ENCODE results near the gene EXT2.

Gene EXT2

GRCh38 chr11:44125598-44125997 is 30.1 kb downstream of the EXT2 start:
- TF ChIP-seq, protein P1, sequence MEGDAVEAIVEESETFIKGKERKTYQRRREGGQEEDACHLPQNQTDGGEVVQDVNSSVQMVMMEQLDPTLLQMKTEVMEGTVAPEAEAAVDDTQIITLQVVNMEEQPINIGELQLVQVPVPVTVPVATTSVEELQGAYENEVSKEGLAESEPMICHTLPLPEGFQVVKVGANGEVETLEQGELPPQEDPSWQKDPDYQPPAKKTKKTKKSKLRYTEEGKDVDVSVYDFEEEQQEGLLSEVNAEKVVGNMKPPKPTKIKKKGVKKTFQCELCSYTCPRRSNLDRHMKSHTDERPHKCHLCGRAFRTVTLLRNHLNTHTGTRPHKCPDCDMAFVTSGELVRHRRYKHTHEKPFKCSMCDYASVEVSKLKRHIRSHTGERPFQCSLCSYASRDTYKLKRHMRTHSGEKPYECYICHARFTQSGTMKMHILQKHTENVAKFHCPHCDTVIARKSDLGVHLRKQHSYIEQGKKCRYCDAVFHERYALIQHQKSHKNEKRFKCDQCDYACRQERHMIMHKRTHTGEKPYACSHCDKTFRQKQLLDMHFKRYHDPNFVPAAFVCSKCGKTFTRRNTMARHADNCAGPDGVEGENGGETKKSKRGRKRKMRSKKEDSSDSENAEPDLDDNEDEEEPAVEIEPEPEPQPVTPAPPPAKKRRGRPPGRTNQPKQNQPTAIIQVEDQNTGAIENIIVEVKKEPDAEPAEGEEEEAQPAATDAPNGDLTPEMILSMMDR (IDR thresholded peaks at IDR 0.05; ENCODE audit: low read depth, low read length), result no peak
- no peak overlapping the region for H3K4me3 ChIP-seq (replicated peaks in 1 of 2; ENCODE audit: low read depth in 2 of 2, low read length in 2 of 2)
- no peak for DNase-seq (ENCODE audit: low read depth in 2 of 2)

GRCh38 chr11:44126304-44126703 is 30.8 kb downstream of the EXT2 start:
- no peak for DNase-seq (ENCODE audit: low read depth in 2 of 2)
- TF ChIP-seq, protein P1 (IDR thresholded peaks at IDR 0.05; ENCODE audit: low read depth, low read length), result no peak
- no peak overlapping the region for H3K4me3 ChIP-seq (replicated peaks in 1 of 2; ENCODE audit: low read depth in 2 of 2, low read length in 2 of 2)

- DNase-seq (ENCODE audit: low read depth in 2 of 2), result no peak
- no peak overlapping the region for H3K4me3 ChIP-seq (replicated peaks in 1 of 2; ENCODE audit: low read depth in 2 of 2, low read length in 2 of 2)
- TF ChIP-seq, protein P1 (IDR thresholded peaks at IDR 0.05; ENCODE audit: low read depth, low read length), result no peak
Observed at GRCh38 chr11:44127130-44127529, 31.7 kb downstream of the EXT2 start.

DNA sequence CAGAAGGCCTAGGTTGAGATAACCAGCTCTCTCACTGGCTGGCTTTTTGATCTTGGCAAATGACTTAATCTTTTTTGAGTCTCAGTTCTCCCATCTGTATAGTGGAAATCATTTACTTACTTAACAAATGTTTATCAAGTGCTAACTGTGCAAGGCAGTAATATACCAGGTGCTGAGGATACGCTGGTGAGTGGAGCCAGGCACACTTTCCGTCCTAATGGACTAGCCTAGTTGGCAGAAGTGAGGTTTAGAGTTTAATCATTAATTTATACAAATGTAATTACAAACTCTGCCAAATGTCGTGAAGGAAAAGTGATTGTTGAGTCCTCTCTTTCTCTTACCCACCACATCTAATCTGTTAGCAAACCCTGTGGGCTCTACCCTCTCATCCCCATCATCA is 33.3 kb downstream of the EXT2 start:
- DNase-seq (ENCODE audit: low read depth in 2 of 2), result no peak
- H3K4me3 ChIP-seq (replicated peaks in 1 of 2; ENCODE audit: low read depth in 2 of 2, low read length in 2 of 2), result no peak overlapping the region
- TF ChIP-seq, protein P1 (IDR thresholded peaks at IDR 0.05; ENCODE audit: low read depth, low read length), result no peak

GRCh38 chr11:44130751-44131150 is 35.3 kb downstream of the EXT2 start:
- H3K4me3 ChIP-seq (replicated peaks in 1 of 2; ENCODE audit: low read depth in 2 of 2, low read length in 2 of 2), result no peak overlapping the region
- DNase-seq (ENCODE audit: low read depth in 2 of 2), result no peak
- TF ChIP-seq, protein P1 (IDR thresholded peaks at IDR 0.05; ENCODE audit: low read depth, low read length), result no peak

GRCh38 chr11:44133335-44133946 is 38.0 kb downstream of the EXT2 start:
- no peak overlapping the region for H3K4me3 ChIP-seq (replicated peaks in 1 of 2; ENCODE audit: low read depth in 2 of 2, low read length in 2 of 2)
- TF ChIP-seq, protein P1 (IDR thresholded peaks at IDR 0.05; ENCODE audit: low read depth, low read length), result peak; percentile 65
- peak; percentile 68 to 75 for DNase-seq (ENCODE audit: low read depth in 2 of 2)

DNA sequence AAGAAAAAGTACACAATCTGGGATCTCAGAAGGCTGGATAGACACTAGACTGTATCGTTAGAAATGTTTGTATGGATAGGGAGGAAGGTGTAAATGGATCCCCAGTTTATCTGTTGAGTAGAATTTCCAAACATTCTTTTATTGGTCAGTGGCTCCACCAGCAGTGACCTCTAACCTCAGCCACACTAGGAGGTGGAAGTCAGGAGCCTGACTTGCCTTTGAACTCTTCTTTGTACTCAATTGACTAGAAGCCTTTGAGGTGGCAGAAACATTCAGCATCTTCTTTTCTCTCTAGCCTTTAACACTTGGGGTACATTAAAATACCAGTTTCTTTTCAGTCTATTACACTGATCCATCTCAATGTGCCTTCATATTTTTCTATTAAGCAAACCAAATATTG is 39.1 kb downstream of the EXT2 start:
- TF ChIP-seq, protein P1 (IDR thresholded peaks at IDR 0.05; ENCODE audit: low read depth, low read length), result no peak
- DNase-seq (ENCODE audit: low read depth in 2 of 2), result no peak
- no peak overlapping the region for H3K4me3 ChIP-seq (replicated peaks in 1 of 2; ENCODE audit: low read depth in 2 of 2, low read length in 2 of 2)

Measured in cardiac fibroblast (primary cell).